SK-N-SH (cell line): ENCODE results near the gene AFF3. TPM values are rescaled to one million over a fixed set of nuclear protein-coding genes. Genes with fewer than 3 reads are reported as not detected.

ENCODE experiments used
- CTCF ChIA-PET: fragments of 300-600, 350-600 bp; formaldehyde crosslinking; extraction: SDS; loops from one replicate; lab custom pipeline; 2021; lab: Yijun Ruan, JAX
- POLR2A ChIA-PET: fragments of 350-600 bp; sonication (Branson Sonifier 250); formaldehyde crosslinking; extraction: SDS; loops from one replicate; lab custom pipeline; 2020; ENCODE audit warnings: antibody characterized with exemption, inconsistent platforms; lab: Yijun Ruan, JAX
- DNase-seq: peaks from one replicate; pipeline ENCODE4 v3.0.0; 2012
- H2AFZ ChIP-seq: fragments of 200-600 bp; sonication (generic); 2 replicates; pipeline ENCODE4 v1.8.1; 2016; ENCODE audit warnings: antibody characterized with exemption, mild to moderate bottlenecking, low read depth
- H3F3A ChIP-seq: fragments of 200-600 bp; sonication (generic); replicated peaks from 2 replicates; pipeline ENCODE3; 2016; ENCODE audit warnings: antibody characterized with exemption, mild to moderate bottlenecking; ENCODE audit not compliant: insufficient read depth
- H3K27ac ChIP-seq, 2 experiments: fragments of 200-500 bp in 1 of 2; fragments of 200-600 bp in 1 of 2; sonication (Bioruptor generic) in 1 of 2; sonication (generic), shearing (Covaris generic) in 1 of 2; 2 replicates each; pipeline versions ENCODE4 v1.5.1 to v1.6.1; 2014 to 2016; ENCODE audit warnings: low read depth in 2 of 2, inconsistent platforms in 1 of 2, low read length in 1 of 2, mild to moderate bottlenecking in 1 of 2, mixed read lengths in 1 of 2
- H3K27me3 ChIP-seq: fragments of 200-600 bp; sonication (generic), shearing (Covaris generic); 2 replicates; pipeline ENCODE4 v1.6.1; 2016; ENCODE audit warnings: mixed run types; ENCODE audit not compliant: insufficient read depth
- H3K36me3 ChIP-seq, 2 experiments: fragments of 200-500 bp in 1 of 2; fragments of 200-600 bp in 1 of 2; sonication (Bioruptor generic) in 1 of 2; sonication (generic) in 1 of 2; replicated peaks in 1 of 2; 2 replicates each; pipeline versions ENCODE3 to v1.5.1; 2014 to 2016; ENCODE audit warnings: low read length in 1 of 2, mild to moderate bottlenecking in 1 of 2; ENCODE audit not compliant: insufficient read depth in 2 of 2, control insufficient read depth in 1 of 2
- H3K4me1 ChIP-seq, 2 experiments: fragments of 200-500 bp in 1 of 2; fragments of 200-600 bp in 1 of 2; sonication (Bioruptor generic) in 1 of 2; sonication (generic), shearing (Covaris generic) in 1 of 2; 2 replicates each; pipeline versions ENCODE4 v1.5.1 to v1.6.1; 2014 to 2016; ENCODE audit warnings: low read depth in 1 of 2, low read length in 1 of 2, mixed run types in 1 of 2; ENCODE audit not compliant: insufficient read depth in 2 of 2, control insufficient read depth in 1 of 2
- H3K4me2 ChIP-seq: fragments of 200-600 bp; sonication (generic), shearing (Covaris generic); 2 replicates; pipeline ENCODE4 v1.6.1; 2017; ENCODE audit warnings: mixed run types
- H3K4me3 ChIP-seq, 2 experiments: fragments of 200-500 bp in 1 of 2; fragments of 200-600 bp in 1 of 2; sonication (Bioruptor generic) in 1 of 2; sonication (generic), shearing (Covaris generic) in 1 of 2; 2 replicates each; pipeline versions ENCODE4 v1.5.1 to v1.8.1; 2014 to 2016; ENCODE audit warnings: low read depth in 2 of 2, inconsistent platforms in 1 of 2, low read length in 1 of 2, mild to moderate bottlenecking in 1 of 2, mixed read lengths in 1 of 2, moderate library complexity in 1 of 2
- H3K79me2 ChIP-seq: fragments of 200-600 bp; sonication (generic); 2 replicates; pipeline ENCODE4 v1.8.1; 2017; ENCODE audit warnings: mild to moderate bottlenecking; ENCODE audit not compliant: insufficient read depth
- H3K9ac ChIP-seq: fragments of 200-600 bp; sonication (generic); 2 replicates; pipeline ENCODE4 v1.6.1; 2017; ENCODE audit warnings: mixed run types
- H3K9me2 ChIP-seq: fragments of 200-600 bp; sonication (generic); 2 replicates; pipeline ENCODE4 v1.6.1; 2017; ENCODE audit warnings: mixed run types
- H3K9me3 ChIP-seq: fragments of 200-600 bp; sonication (generic); 2 replicates; pipeline ENCODE4 v1.6.1; 2017; ENCODE audit warnings: mixed run types, mild to moderate bottlenecking, moderate library complexity
- H4K20me1 ChIP-seq: fragments of 200-600 bp; sonication (generic); 2 replicates; pipeline ENCODE4 v1.6.1; 2017; ENCODE audit warnings: mild to moderate bottlenecking, mixed run types; ENCODE audit not compliant: insufficient read depth
- ELF1 ChIP-seq: IDR thresholded peaks from 2 replicates; pipeline ENCODE4 v1.4.0; 2012
- EP300 ChIP-seq, 2 experiments: IDR thresholded peaks; 2 replicates each; pipeline versions ENCODE4 v1.4.0 to v1.6.1; 2012; ENCODE audit warnings: borderline replicate concordance in 1 of 2, low read depth in 1 of 2, low read length in 1 of 2
- EZH2phosphoT487 ChIP-seq: fragments of 200-600 bp; sonication (generic); IDR thresholded peaks from 2 replicates; pipeline ENCODE4 v1.6.1; 2017; ENCODE audit warnings: low read depth, mixed run types, mild to moderate bottlenecking, antibody characterized with exemption, moderate library complexity, borderline replicate concordance
- FOSL2 ChIP-seq: IDR thresholded peaks from 2 replicates; pipeline ENCODE4 v1.4.0; 2012; ENCODE audit warnings: low read depth, mild to moderate bottlenecking, moderate library complexity, borderline replicate concordance
- MEF2A ChIP-seq: IDR thresholded peaks from 2 replicates; pipeline ENCODE4 v1.4.0; 2012; ENCODE audit warnings: low read depth, borderline replicate concordance
- NFIC ChIP-seq: IDR thresholded peaks from 2 replicates; pipeline ENCODE4 v1.4.0; 2012; ENCODE audit warnings: borderline replicate concordance
- RCOR1 ChIP-seq: fragments of 150-350 bp; IDR thresholded peaks from 2 replicates; pipeline ENCODE4 v1.6.1; 2017; ENCODE audit warnings: antibody characterized with exemption, low read length
- RFX5 ChIP-seq: IDR thresholded peaks from 2 replicates; pipeline ENCODE4 v1.6.1; 2012; ENCODE audit warnings: mild to moderate bottlenecking, improper control_type of control experiment, low read length
- SMC3 ChIP-seq: IDR thresholded peaks from 2 replicates; pipeline ENCODE4 v1.6.1; 2012; ENCODE audit warnings: low read depth, low read length, improper control_type of control experiment
- TCF12 ChIP-seq: IDR thresholded peaks from 2 replicates; pipeline ENCODE4 v1.4.0; 2012
- polyA plus RNA-seq, 3 experiments: library from polyadenylated mRNA; depleted of rRNA; stranded (reverse); fragments of >200 nt; gene quantifications; 2 replicates each; pipeline ENCODE4 v1.2.3, GENCODE V29; 2012
- TF ChIP-seq, protein P1 (sequence below): fragments of 150-350 bp; IDR thresholded peaks from 2 replicates; pipeline ENCODE4 v1.6.1; 2016; ENCODE audit warnings: mild to moderate bottlenecking, low read depth, low read length
- TF ChIP-seq, protein P2 (sequence below): IDR thresholded peaks from 2 replicates; pipeline ENCODE4 v1.6.1; 2012; ENCODE audit warnings: mild to moderate bottlenecking, low read depth, low read length, moderate library complexity

Gene AFF3
- polyA plus RNA-seq, 1 of the 3 experiments (the other 2 are of a cell fraction), result 0.36 TPM

DNA sequence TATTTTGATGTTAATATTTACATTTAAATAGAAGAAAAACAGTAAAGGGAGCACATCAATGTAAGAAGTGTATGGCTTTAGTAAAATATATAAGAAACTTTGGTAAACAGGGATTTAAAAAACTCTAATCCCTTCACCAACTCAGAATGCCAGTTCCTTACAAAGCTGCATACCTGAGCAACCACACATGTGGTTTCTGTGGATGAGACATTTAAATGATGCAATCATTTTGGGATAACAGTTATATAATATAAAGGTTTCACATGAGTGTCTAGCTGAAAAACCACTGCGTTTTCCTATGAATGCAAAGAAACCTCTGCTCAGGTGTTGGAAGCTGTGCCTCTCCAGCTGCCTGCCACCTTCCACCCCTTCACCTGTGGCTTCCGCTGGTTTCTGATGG lies 443.5 kb downstream of the AFF3 start (continued):
- TF ChIP-seq RCOR1, result no peak
- TF ChIP-seq ELF1, result no peak
- no peak for TF ChIP-seq MEF2A
- TF ChIP-seq EZH2phosphoT487, result no peak
- TF ChIP-seq SMC3, result no peak
- TF ChIP-seq, protein P1, sequence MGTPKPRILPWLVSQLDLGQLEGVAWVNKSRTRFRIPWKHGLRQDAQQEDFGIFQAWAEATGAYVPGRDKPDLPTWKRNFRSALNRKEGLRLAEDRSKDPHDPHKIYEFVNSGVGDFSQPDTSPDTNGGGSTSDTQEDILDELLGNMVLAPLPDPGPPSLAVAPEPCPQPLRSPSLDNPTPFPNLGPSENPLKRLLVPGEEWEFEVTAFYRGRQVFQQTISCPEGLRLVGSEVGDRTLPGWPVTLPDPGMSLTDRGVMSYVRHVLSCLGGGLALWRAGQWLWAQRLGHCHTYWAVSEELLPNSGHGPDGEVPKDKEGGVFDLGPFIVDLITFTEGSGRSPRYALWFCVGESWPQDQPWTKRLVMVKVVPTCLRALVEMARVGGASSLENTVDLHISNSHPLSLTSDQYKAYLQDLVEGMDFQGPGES, result no peak

DNA sequence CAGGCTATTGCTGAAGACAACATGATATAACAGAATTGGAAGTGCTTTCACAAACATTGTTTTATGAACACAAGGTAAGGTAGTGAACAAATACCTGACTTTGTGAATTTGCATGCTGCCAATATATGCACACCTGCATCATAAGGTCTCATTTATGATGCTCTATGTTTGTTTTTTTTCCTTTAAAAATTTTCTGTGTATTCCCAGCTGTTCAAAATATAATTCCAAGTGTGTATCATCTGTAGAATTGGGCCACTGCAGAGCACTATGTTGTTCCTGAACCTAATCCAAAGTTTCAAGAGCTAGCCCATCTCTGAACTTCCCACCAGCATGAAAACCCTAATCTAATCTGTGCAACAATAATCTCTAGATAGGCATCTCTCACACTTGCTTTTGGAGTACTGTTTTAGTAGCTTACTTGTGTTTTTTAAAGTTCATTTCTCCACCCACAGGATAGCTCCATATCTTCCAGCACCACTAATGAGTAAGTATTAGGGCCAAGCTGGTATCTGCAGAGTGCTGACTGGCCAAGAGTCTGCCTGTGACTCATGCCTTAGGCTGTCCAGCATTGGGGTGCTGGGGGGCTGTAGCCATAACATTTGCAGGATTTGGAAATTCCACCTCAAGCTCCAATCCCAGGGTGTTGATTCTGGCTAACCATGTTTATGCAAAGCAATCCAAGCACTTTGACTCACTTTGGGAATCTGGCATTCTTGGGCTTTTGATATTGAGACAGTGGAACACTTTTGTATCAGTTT lies 444.4 kb downstream of the AFF3 start:
- H3K4me2 ChIP-seq, result no peak overlapping the region
- no peak overlapping the region for H2AFZ ChIP-seq
- no peaks in the 10 kb centered on the region for H3K79me2 ChIP-seq
- H3K9ac ChIP-seq, result no peak overlapping the region
- ChIA-PET POLR2A (no interaction called here), CTCF (interaction anchor here (0.6 to 2.3 kb wide), 6 partner anchors 12 to 563 kb away, joined by 3 to 5 read pairs (median 4); no protein-coding TSS in a partner anchor)
- no peaks in the 10 kb centered on the region for H3K27me3 ChIP-seq
- H3K27ac ChIP-seq, result no peak overlapping the region; a peak in 1 of 4 replicates
- H3K4me3 ChIP-seq, result no peak overlapping the region
- no peak for DNase-seq
- no peaks in the 10 kb centered on the region for H3K9me2 ChIP-seq
- TF ChIP-seq, protein P2, sequence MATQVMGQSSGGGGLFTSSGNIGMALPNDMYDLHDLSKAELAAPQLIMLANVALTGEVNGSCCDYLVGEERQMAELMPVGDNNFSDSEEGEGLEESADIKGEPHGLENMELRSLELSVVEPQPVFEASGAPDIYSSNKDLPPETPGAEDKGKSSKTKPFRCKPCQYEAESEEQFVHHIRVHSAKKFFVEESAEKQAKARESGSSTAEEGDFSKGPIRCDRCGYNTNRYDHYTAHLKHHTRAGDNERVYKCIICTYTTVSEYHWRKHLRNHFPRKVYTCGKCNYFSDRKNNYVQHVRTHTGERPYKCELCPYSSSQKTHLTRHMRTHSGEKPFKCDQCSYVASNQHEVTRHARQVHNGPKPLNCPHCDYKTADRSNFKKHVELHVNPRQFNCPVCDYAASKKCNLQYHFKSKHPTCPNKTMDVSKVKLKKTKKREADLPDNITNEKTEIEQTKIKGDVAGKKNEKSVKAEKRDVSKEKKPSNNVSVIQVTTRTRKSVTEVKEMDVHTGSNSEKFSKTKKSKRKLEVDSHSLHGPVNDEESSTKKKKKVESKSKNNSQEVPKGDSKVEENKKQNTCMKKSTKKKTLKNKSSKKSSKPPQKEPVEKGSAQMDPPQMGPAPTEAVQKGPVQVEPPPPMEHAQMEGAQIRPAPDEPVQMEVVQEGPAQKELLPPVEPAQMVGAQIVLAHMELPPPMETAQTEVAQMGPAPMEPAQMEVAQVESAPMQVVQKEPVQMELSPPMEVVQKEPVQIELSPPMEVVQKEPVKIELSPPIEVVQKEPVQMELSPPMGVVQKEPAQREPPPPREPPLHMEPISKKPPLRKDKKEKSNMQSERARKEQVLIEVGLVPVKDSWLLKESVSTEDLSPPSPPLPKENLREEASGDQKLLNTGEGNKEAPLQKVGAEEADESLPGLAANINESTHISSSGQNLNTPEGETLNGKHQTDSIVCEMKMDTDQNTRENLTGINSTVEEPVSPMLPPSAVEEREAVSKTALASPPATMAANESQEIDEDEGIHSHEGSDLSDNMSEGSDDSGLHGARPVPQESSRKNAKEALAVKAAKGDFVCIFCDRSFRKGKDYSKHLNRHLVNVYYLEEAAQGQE, result peak; percentile 86
- no peak for TF ChIP-seq EZH2phosphoT487
- TF ChIP-seq NFIC, result no peak
- no peak for TF ChIP-seq EP300 (IDR thresholded peaks at IDR 0.05; ENCODE audit: borderline replicate concordance in 1 of 2, low read depth in 1 of 2, low read length in 1 of 2)
- no peak for TF ChIP-seq RFX5
- no peak for TF ChIP-seq RCOR1
- TF ChIP-seq TCF12, result no peak
- peak; percentile 8; the same call in 1 of the 2 replicates for TF ChIP-seq FOSL2
- TF ChIP-seq SMC3, result no peak
- TF ChIP-seq MEF2A, result no peak
- TF ChIP-seq, all 33 proteins: peak for 2
- Histone ChIP-seq H4K20me1 (no peaks in the 10 kb centered on the region), H3F3A (no peaks in the 10 kb centered on the region), H3K4me1 (peaks cover 0 to 13% of the 10 kb centered on the region in 2 experiments; a peak in 1 of 4 replicates), H3K9me3 (no peaks in the 10 kb centered on the region), H3K36me3 (no peaks in the 10 kb centered on the region)
